NCI-H1092 treated with DMSO at 0.1 percent for 48 hours (cell line): ENCODE data around the gene HMGA1.

Experiments used
- DNase-seq: peaks from one replicate; lab custom pipeline; 2025; lab: John Stamatoyannopoulos, UW

The HMGA1 gene

DNA sequence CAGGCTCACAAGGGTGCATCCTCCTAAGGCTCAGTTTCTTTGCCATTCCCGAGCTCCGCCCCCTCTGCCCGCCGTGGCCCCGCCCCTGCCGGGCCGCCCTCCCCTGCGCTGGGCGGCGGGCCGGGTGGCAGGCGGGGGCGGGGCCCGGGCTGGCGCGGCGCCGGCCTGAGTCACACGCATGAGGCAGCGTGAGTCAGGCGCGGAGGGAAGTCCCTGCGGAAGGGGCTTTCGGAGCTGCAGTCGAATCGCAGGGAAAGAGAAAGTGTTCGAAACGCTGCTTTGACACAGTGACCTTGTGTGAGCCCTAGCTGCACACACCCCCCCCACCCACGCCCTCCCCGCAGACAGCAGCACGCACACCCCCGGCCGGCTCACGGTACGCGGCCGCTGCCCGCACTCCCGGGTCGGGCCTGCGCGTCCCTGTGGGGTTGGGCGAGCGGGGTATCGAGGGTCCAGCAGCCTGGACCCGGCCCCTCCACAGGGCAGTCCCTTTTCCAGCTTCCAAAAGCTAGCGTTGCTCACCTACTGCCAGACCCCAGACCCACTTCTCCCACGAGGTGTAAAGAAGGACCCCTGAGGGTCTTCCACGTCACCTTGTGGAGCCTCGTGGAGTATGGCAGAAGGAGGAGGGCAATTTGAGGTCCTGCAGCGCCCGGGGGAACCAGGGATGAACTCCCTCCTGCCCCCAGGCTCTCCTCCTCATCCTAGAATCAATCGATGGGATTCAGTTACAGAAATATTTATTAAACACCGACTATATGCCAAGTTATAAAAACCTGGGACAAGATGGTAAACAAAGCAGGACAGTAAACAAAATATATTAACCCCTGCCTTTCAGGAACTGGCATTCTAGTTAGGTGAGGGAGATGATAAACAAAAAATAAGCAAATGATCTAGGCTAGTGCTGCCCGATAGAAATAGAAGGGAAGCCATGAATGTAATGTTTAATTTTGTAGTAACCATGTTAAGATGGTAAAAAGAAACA, 12.4 kb upstream of the HMGA1 start:
- DNase-seq = peak; percentile 68

- no peak for DNase-seq
Measured at GRCh38 chr6:34225551-34225950, 11.1 kb upstream of the HMGA1 start.

- no peak for DNase-seq
Measured at GRCh38 chr6:34226066-34226465, 10.6 kb upstream of the HMGA1 start.

- DNase-seq = no peak
Measured at GRCh38 chr6:34226731-34227586, 9.7 kb upstream of the HMGA1 start.

DNA sequence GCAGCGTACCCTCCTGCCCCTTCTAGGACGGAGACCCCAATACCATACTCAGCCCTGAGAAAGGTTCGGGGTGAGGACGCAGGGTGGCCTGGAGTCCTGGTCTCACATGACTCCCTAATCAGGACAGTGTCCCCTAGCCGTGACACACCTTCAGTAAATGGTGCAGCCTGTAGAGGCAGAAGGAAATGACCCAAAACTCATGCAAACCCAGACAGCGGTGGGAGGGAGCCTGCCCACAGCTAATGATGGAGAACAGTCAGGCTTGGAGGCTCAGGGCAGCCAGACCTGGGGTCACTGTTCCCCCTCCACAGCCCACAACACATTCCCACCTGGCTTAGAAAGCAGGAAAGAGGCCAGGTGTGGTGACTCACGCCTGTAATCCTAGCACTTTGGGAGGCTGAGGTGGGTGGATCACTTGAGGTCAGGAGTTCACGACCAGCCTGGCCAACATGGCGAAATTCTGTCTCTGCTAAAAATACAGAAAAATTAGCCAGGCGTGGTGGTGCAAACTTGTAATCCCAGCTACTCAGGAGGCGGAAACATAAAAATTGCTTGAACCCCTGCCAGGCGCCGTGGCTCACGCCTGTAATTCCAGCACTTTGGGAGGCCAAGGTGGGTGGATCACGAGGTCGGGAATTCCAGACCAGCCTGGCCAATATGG, 8.8 kb upstream of the HMGA1 start:
- DNase-seq = no peak

DNA sequence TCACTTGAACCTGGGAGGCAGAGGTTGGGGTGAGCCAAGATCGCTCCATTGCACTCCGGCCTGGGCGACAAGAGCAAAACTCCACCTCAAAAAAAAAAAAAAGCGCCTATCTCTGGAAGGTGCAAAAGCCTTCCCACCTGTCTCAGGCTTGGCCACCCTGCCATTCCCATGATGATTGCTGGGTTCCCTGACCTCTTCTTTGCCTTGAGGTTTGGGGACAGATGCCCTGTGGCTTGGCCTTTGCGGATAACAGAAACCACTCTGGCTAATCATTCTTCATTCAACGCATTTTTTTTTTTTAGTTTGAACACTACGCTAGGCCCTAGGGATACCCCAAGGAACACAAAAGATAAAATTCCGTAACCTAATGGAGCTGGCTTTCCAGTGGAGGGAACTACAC, 6.8 kb upstream of the HMGA1 start:
- no peak for DNase-seq

DNA sequence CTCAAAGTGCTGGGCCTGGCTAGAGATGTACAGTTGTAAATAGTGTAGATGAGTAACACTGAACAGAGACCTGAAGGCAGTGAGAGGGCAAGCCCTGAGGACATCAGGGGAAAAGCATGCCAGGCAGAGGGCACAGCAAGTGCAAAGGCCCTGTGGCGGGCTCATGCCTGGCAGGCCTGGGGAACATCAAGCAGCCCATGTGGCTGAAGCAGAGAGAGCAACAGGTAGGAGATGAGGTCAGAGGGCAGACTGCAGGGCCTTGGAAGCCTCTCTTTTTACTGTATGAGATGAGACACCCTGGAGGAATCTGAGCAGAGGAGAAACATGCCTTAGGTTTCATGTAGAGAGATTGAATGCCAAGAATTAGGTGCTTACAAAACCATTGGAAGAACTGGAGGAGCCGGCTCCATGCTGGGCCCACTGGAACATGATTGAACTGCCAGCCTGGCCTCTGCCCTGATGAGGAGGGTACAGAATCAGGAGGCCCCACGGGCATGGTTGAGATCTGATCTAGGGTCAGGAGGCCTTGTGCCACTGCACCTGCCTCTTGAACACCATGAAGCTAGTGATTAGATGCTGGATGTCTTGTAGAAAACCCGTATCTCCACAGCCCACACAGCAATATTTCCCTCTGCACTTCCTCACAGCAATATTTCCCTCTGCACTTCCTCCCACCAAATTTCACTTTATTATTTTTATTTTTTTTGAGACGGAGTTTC, 5.9 kb upstream of the HMGA1 start:
- no peak for DNase-seq

- no peak for DNase-seq
Measured at GRCh38 chr6:34231566-34232336, 4.9 kb upstream of the HMGA1 start.

DNA sequence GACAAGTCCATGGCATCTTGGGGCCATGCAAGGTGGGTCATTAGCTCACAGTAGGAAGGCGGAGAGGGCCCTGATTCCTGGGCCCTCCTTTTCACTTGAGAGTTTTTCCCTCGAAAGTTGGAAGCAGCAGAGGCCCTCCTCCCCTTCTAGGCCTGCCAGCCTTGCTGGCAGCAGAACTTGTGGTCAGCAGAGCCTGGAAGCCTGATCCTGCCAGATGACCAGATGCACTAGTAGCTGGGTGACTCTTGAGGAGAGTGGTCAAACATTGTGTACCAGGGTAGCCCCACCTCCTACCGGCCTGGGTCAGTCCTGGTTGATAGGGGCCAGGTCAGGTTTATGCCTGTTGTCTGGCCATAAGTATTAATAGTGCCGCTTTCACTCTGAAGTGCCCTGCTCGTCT, 3.8 kb upstream of the HMGA1 start:
- no peak for DNase-seq

GRCh38 chr6:34233867-34234266, 2.8 kb upstream of the HMGA1 start:
- no peak for DNase-seq

DNA sequence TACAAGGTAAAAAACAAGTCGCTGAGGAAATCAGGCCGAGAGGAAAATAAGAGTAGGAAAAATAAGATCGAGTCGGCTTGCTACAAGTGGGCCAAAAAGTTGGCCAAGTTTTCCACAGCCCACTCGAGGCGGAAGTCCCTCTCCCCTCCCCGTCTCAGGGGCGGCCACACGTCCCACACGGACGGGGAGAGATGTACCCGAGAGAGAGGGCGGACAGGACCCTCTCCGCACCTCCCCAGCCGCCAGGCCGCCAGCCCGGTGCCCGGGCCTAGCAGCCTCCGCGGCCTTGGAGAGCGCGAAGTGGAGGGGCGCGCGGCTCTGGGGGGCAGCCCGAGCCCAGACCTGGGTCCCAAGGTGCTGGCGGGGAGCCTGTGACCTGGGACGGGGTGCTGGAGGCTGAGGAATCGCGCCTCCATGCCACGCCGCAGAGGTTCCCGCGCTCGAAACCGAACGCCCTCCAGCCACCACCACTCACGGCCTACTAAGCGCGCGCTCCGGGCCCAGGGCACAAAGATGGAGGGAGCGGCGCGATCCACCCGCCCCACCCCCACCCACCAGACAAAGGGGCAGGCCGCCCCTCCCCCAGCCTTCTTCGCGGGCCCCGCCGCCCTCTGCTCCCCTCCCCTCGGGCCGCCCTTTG, 1.9 kb upstream of the HMGA1 start:
- DNase-seq = no peak

DNA sequence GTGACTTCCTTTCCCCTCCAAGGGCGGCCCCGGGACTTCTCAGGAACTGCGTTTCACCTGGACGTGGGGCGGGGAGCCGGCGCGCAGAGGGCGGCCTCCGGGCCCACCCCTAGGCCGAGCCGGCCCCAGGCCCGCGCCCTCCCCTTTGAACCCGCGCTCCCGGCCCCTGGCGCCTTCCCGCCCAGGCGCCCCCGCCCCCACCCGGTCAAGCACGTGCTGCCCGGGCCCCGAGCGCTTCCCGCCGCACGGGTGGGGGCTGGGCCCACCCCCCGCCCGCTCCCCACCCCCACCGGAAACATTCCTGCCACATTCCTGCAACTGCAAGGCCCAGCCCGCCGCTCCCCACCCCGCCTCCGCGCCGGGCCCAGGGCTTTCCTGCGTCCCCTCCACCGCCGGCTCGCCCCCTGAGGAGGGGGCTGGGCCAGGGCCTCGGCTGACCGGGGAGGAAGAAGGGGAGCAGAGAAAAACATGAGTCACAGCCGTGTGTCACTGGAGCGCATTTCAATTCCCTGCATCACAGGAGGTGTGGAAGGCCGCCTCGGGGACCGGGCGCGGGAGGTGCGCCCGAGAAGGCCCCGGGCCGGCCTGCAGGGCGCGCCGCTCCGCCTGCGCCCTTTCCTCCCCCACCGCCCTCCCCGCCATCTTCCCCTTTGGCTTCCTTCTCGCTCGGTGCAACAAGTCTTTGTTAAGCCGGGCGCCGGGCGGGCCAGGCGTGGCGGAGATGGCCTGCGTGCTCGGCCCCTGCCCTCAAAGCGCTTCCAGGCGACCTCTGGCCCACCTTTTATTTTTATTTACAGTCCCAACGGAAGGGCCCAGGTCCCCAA, 1.2 kb upstream of the HMGA1 start:
- no peak for DNase-seq

DNA sequence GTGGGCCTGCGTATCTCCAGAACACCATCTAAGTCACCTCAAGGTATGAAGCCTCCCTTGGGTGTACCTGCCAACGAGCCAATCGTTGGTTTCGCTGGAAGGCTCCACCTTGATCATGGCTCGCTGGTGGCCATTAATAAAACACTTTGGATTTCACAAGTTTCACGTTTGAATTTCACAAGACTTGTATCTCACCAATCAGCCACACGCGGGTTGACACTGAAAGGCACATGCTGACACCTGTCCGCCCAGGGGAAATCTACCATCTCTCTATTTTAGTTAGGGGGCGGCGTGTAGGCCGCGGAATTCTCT, 586 bp upstream of the HMGA1 start:
- DNase-seq = no peak

GRCh38 chr6:34237316-34237721, 646 bp downstream of the HMGA1 start:
- no peak for DNase-seq

DNA sequence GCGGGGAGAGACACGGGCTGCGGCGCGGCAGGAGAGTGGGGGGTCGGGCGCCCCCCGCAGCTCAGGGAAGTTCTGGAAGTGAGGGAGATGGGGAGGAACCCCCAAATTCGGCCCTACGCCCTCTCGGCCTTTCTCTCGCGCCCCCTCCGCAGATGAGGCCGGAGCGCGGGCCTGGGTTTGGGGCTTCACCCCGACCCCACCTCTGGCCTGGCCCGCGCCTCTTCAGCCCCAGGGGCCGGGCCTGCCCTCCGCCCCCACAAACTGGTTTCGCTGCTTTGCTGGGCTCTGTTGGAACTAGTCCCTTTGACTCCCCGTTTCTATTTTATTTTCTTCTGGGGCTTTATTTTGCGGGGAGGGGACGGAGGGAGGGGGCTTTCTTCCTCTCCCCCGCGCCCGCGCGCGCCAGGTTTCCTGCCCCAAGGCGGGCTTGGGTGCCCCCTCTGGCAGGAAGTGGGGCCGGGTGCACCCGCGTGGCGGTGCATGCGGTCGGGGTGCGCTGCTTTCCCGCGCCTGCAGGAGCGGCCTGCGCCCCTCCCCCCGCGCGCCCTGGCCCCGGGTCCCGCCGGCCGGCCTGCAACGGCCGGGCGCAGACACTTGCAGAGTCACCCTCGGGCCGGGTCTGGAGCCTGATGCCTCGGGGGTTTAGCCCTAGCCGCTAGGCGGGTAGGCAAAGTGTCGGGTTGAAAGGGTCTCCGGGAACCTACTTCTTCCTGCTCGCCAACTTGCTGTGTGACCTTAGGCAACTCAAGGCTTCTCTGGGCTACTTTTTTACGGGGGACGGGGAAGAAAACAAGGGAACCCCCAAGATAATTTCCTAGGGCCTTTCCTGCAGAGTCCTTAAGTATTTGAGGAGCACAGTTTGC, 1.3 kb downstream of the HMGA1 start:
- peak; percentile 35 for DNase-seq

GRCh38 chr6:34238585-34239499, 2.2 kb downstream of the HMGA1 start:
- DNase-seq = peak; percentile 18

- DNase-seq = no peak
Measured at GRCh38 chr6:34239500-34239825, 2.8 kb downstream of the HMGA1 start.

GRCh38 chr6:34239893-34240292, 3.2 kb downstream of the HMGA1 start:
- no peak for DNase-seq
